Measurements from ENCODE around the gene ZNF595.
"Not testable (repeated sequence)": the region's sequence is repeated elsewhere in the genome, so short reads cannot be mapped to it uniquely, and the experiment has no call there.

- TF ChIP-seq, protein P1, sequence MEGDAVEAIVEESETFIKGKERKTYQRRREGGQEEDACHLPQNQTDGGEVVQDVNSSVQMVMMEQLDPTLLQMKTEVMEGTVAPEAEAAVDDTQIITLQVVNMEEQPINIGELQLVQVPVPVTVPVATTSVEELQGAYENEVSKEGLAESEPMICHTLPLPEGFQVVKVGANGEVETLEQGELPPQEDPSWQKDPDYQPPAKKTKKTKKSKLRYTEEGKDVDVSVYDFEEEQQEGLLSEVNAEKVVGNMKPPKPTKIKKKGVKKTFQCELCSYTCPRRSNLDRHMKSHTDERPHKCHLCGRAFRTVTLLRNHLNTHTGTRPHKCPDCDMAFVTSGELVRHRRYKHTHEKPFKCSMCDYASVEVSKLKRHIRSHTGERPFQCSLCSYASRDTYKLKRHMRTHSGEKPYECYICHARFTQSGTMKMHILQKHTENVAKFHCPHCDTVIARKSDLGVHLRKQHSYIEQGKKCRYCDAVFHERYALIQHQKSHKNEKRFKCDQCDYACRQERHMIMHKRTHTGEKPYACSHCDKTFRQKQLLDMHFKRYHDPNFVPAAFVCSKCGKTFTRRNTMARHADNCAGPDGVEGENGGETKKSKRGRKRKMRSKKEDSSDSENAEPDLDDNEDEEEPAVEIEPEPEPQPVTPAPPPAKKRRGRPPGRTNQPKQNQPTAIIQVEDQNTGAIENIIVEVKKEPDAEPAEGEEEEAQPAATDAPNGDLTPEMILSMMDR (conservative IDR thresholded peaks at IDR 0.05; ENCODE audit: low read length) = not testable (repeated sequence)
- not testable (repeated sequence) for TF ChIP-seq EZH2phosphoT487 (IDR thresholded peaks at IDR 0.05; ENCODE audit: borderline replicate concordance, low read depth, low read length)
Measured at GRCh38 chr4:53521-53920, 400 bp downstream of the ZNF595 start.

All from OCI-LY7 (cell line).